ENCODE data around the gene SIRPG.

Gene SIRPG

GRCh38 chr20:1672728-1673127, 15.1 kb upstream of the SIRPG start:
- DNase-seq = no peak
- Histone ChIP-seq H3K9me3 (ENCODE audit: control insufficient read depth, low read length) (no peaks in the 10 kb centered on the region), H3K27me3 (replicated peaks; ENCODE audit: control insufficient read depth, insufficient read depth, low read length, poor library complexity, severe bottlenecking) (no peaks in the 10 kb centered on the region), H3K27ac (ENCODE audit: insufficient read depth, low read length, poor library complexity, severe bottlenecking) (peak overlapping the region; percentile 16), H3K36me3 (ENCODE audit: control insufficient read depth, insufficient read depth, low read length) (no peaks in the 10 kb centered on the region), H3K4me3 (ENCODE audit: insufficient read depth, low read depth, low read length, poor library complexity, severe bottlenecking) (no peak overlapping the region), H3K4me1 (ENCODE audit: control insufficient read depth, insufficient read depth, low read length, poor library complexity, severe bottlenecking) (peaks cover 49% of the 10 kb centered on the region)

DNA sequence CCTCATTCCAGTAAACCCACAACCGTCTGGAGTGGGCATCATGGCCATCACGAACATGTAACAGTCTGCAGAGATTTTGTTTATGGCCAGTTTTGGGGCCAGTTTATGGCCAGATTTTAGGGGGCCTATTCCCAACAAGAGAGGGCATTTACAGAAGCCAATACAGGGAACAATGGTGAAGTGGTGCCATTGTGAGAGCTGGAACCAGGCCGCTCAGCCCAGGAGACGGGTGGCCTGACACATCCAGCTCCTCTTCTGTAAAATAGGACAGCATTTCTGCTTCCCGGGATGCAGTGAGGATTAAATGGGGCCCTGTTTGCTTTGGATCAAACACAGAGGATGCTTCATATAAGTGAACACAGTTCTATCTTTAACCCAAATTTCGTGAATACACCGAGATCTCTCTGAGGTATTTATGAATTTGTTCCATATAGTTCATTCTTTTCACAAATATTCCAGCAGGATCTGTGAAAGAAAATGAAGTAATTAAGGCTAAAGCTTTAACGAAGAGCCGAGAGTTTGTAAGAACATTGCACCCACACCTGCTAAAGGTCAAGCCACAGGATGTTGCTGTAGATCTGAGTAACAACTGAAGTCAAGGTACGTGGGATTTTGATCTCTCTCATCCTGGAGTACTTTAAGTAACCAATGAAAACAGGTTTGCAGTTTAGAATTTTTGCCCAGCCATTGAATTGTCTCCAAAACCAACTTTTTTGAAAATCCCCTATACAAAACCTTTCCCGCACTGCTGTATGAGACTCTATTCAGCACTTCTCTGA, 14.5 kb upstream of the SIRPG start:
- H3K27me3 ChIP-seq (replicated peaks; ENCODE audit: control insufficient read depth, insufficient read depth, low read length, poor library complexity, severe bottlenecking) = no peaks in the 10 kb centered on the region
- no peaks in the 10 kb centered on the region for H3K9me3 ChIP-seq (ENCODE audit: control insufficient read depth, low read length)
- H3K36me3 ChIP-seq (ENCODE audit: control insufficient read depth, insufficient read depth, low read length) = no peaks in the 10 kb centered on the region
- no peak for DNase-seq
- H3K27ac ChIP-seq (ENCODE audit: insufficient read depth, low read length, poor library complexity, severe bottlenecking) = peak overlapping the region; percentile 16
- peak overlapping the region; percentile 5 for H3K4me3 ChIP-seq (ENCODE audit: insufficient read depth, low read depth, low read length, poor library complexity, severe bottlenecking)
- H3K4me1 ChIP-seq (ENCODE audit: control insufficient read depth, insufficient read depth, low read length, poor library complexity, severe bottlenecking) = peaks cover 55% of the 10 kb centered on the region

GRCh38 chr20:1669304-1669703, 11.7 kb upstream of the SIRPG start:
- Histone ChIP-seq H3K4me3 (ENCODE audit: insufficient read depth, low read depth, low read length, poor library complexity, severe bottlenecking) (no peak overlapping the region), H3K36me3 (ENCODE audit: control insufficient read depth, insufficient read depth, low read length) (no peaks in the 10 kb centered on the region), H3K4me1 (ENCODE audit: control insufficient read depth, insufficient read depth, low read length, poor library complexity, severe bottlenecking) (peaks cover 59% of the 10 kb centered on the region), H3K27ac (ENCODE audit: insufficient read depth, low read length, poor library complexity, severe bottlenecking) (no peak overlapping the region), H3K9me3 (ENCODE audit: control insufficient read depth, low read length) (no peaks in the 10 kb centered on the region), H3K27me3 (replicated peaks; ENCODE audit: control insufficient read depth, insufficient read depth, low read length, poor library complexity, severe bottlenecking) (no peaks in the 10 kb centered on the region)
- DNase-seq = no peak

DNA sequence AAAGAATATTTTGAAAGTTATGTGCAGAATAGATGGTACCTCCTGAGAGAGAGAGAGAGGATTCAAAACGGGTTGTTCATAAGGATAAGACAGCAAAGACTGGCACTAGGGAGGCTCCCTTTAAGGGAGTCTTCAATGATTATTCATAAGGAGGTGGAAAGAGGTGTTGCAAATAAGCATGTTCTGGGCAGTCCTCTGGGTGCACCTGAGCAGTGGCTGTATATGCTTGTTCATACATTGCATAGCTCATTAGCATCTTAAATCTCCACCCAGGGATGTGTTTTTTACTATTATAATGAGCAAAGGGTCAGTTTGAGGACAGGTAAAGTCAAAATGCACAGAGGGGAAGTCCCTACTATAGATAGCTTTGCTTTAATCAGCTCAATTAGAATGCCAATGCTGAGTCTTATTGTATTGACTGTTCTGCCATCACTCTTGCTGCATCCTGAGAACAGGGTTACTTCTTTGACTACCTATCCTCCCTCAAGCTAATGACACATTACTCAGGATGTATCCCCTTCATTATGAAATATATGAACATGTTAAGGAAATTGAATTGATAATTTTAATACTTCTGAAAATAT, 10.0 kb upstream of the SIRPG start:
- Histone ChIP-seq H3K27me3 (replicated peaks; ENCODE audit: control insufficient read depth, insufficient read depth, low read length, poor library complexity, severe bottlenecking) (no peaks in the 10 kb centered on the region), H3K4me1 (ENCODE audit: control insufficient read depth, insufficient read depth, low read length, poor library complexity, severe bottlenecking) (peaks cover 54% of the 10 kb centered on the region), H3K36me3 (ENCODE audit: control insufficient read depth, insufficient read depth, low read length) (no peaks in the 10 kb centered on the region), H3K27ac (ENCODE audit: insufficient read depth, low read length, poor library complexity, severe bottlenecking) (no peak overlapping the region), H3K4me3 (ENCODE audit: insufficient read depth, low read depth, low read length, poor library complexity, severe bottlenecking) (no peak overlapping the region), H3K9me3 (ENCODE audit: control insufficient read depth, low read length) (no peaks in the 10 kb centered on the region)
- DNase-seq = no peak

GRCh38 chr20:1666802-1667201, 9.2 kb upstream of the SIRPG start:
- H3K4me1 ChIP-seq (ENCODE audit: control insufficient read depth, insufficient read depth, low read length, poor library complexity, severe bottlenecking) = peaks cover 51% of the 10 kb centered on the region
- H3K4me3 ChIP-seq (ENCODE audit: insufficient read depth, low read depth, low read length, poor library complexity, severe bottlenecking) = no peak overlapping the region
- H3K27ac ChIP-seq (ENCODE audit: insufficient read depth, low read length, poor library complexity, severe bottlenecking) = no peak overlapping the region
- no peaks in the 10 kb centered on the region for H3K9me3 ChIP-seq (ENCODE audit: control insufficient read depth, low read length)
- no peak for DNase-seq
- no peaks in the 10 kb centered on the region for H3K27me3 ChIP-seq (replicated peaks; ENCODE audit: control insufficient read depth, insufficient read depth, low read length, poor library complexity, severe bottlenecking)
- H3K36me3 ChIP-seq (ENCODE audit: control insufficient read depth, insufficient read depth, low read length) = no peaks in the 10 kb centered on the region

- Histone ChIP-seq H3K27ac (ENCODE audit: insufficient read depth, low read length, poor library complexity, severe bottlenecking) (peak overlapping the region; percentile 60), H3K27me3 (replicated peaks; ENCODE audit: control insufficient read depth, insufficient read depth, low read length, poor library complexity, severe bottlenecking) (no peaks in the 10 kb centered on the region), H3K9me3 (ENCODE audit: control insufficient read depth, low read length) (no peaks in the 10 kb centered on the region), H3K4me3 (ENCODE audit: insufficient read depth, low read depth, low read length, poor library complexity, severe bottlenecking) (peak overlapping the region; percentile 42), H3K36me3 (ENCODE audit: control insufficient read depth, insufficient read depth, low read length) (no peaks in the 10 kb centered on the region), H3K4me1 (ENCODE audit: control insufficient read depth, insufficient read depth, low read length, poor library complexity, severe bottlenecking) (peaks cover 64% of the 10 kb centered on the region)
- no peak for DNase-seq
Observed at GRCh38 chr20:1665345-1665744, 7.8 kb upstream of the SIRPG start.

GRCh38 chr20:1664911-1665310, 7.3 kb upstream of the SIRPG start:
- peak; percentile 20 to 41 (median 38) for DNase-seq
- H3K4me1 ChIP-seq (ENCODE audit: control insufficient read depth, insufficient read depth, low read length, poor library complexity, severe bottlenecking) = peaks cover 66% of the 10 kb centered on the region
- peak overlapping the region; percentile 60 for H3K27ac ChIP-seq (ENCODE audit: insufficient read depth, low read length, poor library complexity, severe bottlenecking)
- no peaks in the 10 kb centered on the region for H3K9me3 ChIP-seq (ENCODE audit: control insufficient read depth, low read length)
- no peaks in the 10 kb centered on the region for H3K36me3 ChIP-seq (ENCODE audit: control insufficient read depth, insufficient read depth, low read length)
- no peaks in the 10 kb centered on the region for H3K27me3 ChIP-seq (replicated peaks; ENCODE audit: control insufficient read depth, insufficient read depth, low read length, poor library complexity, severe bottlenecking)
- H3K4me3 ChIP-seq (ENCODE audit: insufficient read depth, low read depth, low read length, poor library complexity, severe bottlenecking) = peak overlapping the region; percentile 42

- H3K36me3 ChIP-seq (ENCODE audit: control insufficient read depth, insufficient read depth, low read length) = no peaks in the 10 kb centered on the region
- H3K4me3 ChIP-seq (ENCODE audit: insufficient read depth, low read depth, low read length, poor library complexity, severe bottlenecking) = no peak overlapping the region
- H3K27ac ChIP-seq (ENCODE audit: insufficient read depth, low read length, poor library complexity, severe bottlenecking) = peak overlapping the region; percentile 22
- no peaks in the 10 kb centered on the region for H3K27me3 ChIP-seq (replicated peaks; ENCODE audit: control insufficient read depth, insufficient read depth, low read length, poor library complexity, severe bottlenecking)
- no peak for DNase-seq
- H3K9me3 ChIP-seq (ENCODE audit: control insufficient read depth, low read length) = no peaks in the 10 kb centered on the region
- H3K4me1 ChIP-seq (ENCODE audit: control insufficient read depth, insufficient read depth, low read length, poor library complexity, severe bottlenecking) = peaks cover 75% of the 10 kb centered on the region
Observed at GRCh38 chr20:1663917-1664316, 6.3 kb upstream of the SIRPG start.

DNA sequence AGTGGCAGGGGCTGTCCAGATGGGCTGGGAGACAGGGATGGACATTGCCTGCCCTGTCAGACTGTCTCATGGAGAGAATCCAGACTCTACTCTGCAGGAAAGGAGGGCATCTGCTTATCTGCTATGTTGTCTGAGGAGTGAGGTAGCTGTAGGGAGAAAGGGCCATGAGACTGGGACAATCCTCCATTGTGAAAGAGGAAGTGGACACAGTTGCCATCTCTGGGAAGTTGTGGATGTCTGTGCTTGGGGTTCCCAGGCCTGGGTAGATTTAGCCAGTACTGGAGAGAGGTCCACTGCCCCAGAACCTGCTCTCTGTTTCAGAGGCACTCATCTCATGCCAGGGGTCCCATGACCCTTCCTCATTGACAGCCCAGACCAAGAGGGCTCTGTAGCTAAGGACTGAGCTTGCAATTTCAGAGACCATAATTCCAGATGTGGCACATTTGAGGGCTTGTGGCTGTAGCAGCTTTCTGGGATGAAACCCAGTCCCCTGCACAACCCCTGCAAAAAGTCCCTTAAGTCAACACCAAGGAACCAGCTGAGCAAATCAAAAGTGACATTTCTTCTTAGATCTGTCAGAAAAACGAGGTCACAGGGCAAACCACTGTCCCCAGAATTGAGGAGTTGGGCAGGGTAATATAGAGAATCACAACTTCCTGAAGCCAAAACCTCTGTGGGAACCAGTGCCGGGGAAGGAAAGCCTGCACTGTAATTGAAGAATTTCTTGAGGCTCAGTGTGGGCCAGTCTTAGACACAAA, 4.1 kb upstream of the SIRPG start:
- Histone ChIP-seq H3K4me1 (ENCODE audit: control insufficient read depth, insufficient read depth, low read length, poor library complexity, severe bottlenecking) (peaks cover 85% of the 10 kb centered on the region), H3K27ac (ENCODE audit: insufficient read depth, low read length, poor library complexity, severe bottlenecking) (peak overlapping the region; percentile 63), H3K4me3 (ENCODE audit: insufficient read depth, low read depth, low read length, poor library complexity, severe bottlenecking) (peak overlapping the region; percentile 8), H3K27me3 (replicated peaks; ENCODE audit: control insufficient read depth, insufficient read depth, low read length, poor library complexity, severe bottlenecking) (no peaks in the 10 kb centered on the region), H3K9me3 (ENCODE audit: control insufficient read depth, low read length) (no peaks in the 10 kb centered on the region), H3K36me3 (ENCODE audit: control insufficient read depth, insufficient read depth, low read length) (no peaks in the 10 kb centered on the region)
- DNase-seq = peak in 1 of 3 donors; percentile 4

DNA sequence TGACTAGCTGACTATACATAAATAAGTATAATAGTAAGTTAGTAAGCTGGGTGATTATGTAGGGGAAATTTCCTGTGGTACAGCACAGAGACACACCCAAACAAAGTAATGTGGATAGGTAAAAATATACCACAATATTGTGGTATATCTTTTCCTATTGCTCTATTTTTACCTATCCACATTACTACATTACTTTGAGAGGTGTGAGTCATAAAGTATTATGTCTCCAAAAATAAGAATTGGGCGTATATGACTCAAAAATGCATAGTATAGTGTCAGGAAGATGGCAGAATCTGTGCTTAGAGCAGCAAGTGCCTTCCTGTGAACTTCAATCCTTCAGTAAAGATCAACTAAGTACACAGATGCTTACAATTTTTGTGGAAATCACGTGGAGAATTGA, 2.7 kb upstream of the SIRPG start:
- Histone ChIP-seq H3K27me3 (replicated peaks; ENCODE audit: control insufficient read depth, insufficient read depth, low read length, poor library complexity, severe bottlenecking) (no peaks in the 10 kb centered on the region), H3K9me3 (ENCODE audit: control insufficient read depth, low read length) (no peaks in the 10 kb centered on the region), H3K27ac (ENCODE audit: insufficient read depth, low read length, poor library complexity, severe bottlenecking) (peak overlapping the region; percentile 63), H3K36me3 (ENCODE audit: control insufficient read depth, insufficient read depth, low read length) (no peaks in the 10 kb centered on the region), H3K4me1 (ENCODE audit: control insufficient read depth, insufficient read depth, low read length, poor library complexity, severe bottlenecking) (peaks cover 78% of the 10 kb centered on the region), H3K4me3 (ENCODE audit: insufficient read depth, low read depth, low read length, poor library complexity, severe bottlenecking) (no peak overlapping the region)
- no peak for DNase-seq

Data from effector memory CD4-positive, alpha-beta T cell (primary cell).